Loucy (cell line): Measurements from ENCODE around the gene PAK4.

Source experiments
- H2AFZ ChIP-seq: fragments of 200-600 bp; sonication (generic); 2 replicates; pipeline ENCODE4 v1.6.0; 2016; ENCODE audit warnings: antibody characterized with exemption, mild to moderate bottlenecking, low read length, moderate library complexity
- H3F3A ChIP-seq: fragments of 200-600 bp; 2 replicates; pipeline ENCODE4 v1.6.0; 2016; ENCODE audit warnings: antibody characterized with exemption, low read depth, mild to moderate bottlenecking
- H3K27me3 ChIP-seq: fragments of 200-600 bp; sonication (generic); 2 replicates; pipeline ENCODE4 v1.6.1; 2014; ENCODE audit warnings: low read length, mild to moderate bottlenecking; ENCODE audit not compliant: insufficient read depth, poor library complexity, severe bottlenecking
- H3K36me3 ChIP-seq: fragments of 200-600 bp; sonication (generic); 2 replicates; pipeline ENCODE4 v1.6.1; 2016; ENCODE audit warnings: low read length; ENCODE audit not compliant: insufficient read depth
- H3K4me1 ChIP-seq: fragments of 200-600 bp; sonication (generic); 2 replicates; pipeline ENCODE4 v1.5.1; 2014; ENCODE audit warnings: low read length, mild to moderate bottlenecking; ENCODE audit not compliant: insufficient read depth, poor library complexity, severe bottlenecking
- H3K4me2 ChIP-seq: fragments of 200-600 bp; sonication (generic); 2 replicates; pipeline ENCODE4 v1.6.0; 2014; ENCODE audit warnings: antibody characterized with exemption, low read length, low read depth, mild to moderate bottlenecking; ENCODE audit not compliant: poor library complexity, severe bottlenecking
- H3K4me3 ChIP-seq: fragments of 200-600 bp; sonication (generic); 2 replicates; pipeline ENCODE4 v1.5.1; 2014; ENCODE audit warnings: low read length, mild to moderate bottlenecking, mixed read lengths; ENCODE audit not compliant: poor library complexity, severe bottlenecking
- H3K79me2 ChIP-seq: fragments of 200-600 bp; sonication (generic); 2 replicates; pipeline ENCODE4 v1.6.1; 2014; ENCODE audit warnings: low read length; ENCODE audit not compliant: insufficient read depth
- H3K9ac ChIP-seq: fragments of 200-600 bp; sonication (generic); 2 replicates; pipeline ENCODE4 v1.6.0; 2014; ENCODE audit warnings: mild to moderate bottlenecking, low read depth, low read length, moderate library complexity; ENCODE audit not compliant: poor library complexity, severe bottlenecking
- H3K9me2 ChIP-seq: fragments of 200-600 bp; sonication (generic); replicated peaks from 2 replicates; pipeline ENCODE4 v1.6.1; 2016; ENCODE audit warnings: low read depth, low read length, mixed read lengths
- H3K9me3 ChIP-seq: fragments of 200-600 bp; sonication (generic); 2 replicates; pipeline ENCODE4 v1.6.1; 2014; ENCODE audit warnings: mild to moderate bottlenecking, antibody characterized with exemption, low read length, low read depth; ENCODE audit not compliant: insufficient read depth
- H4K20me1 ChIP-seq: fragments of 200-600 bp; sonication (generic); 2 replicates; pipeline ENCODE4 v1.6.0; 2014; ENCODE audit warnings: antibody characterized with exemption, low read length, mild to moderate bottlenecking; ENCODE audit not compliant: insufficient read depth, poor library complexity, severe bottlenecking
- CTCF ChIP-seq: fragments of 200-600 bp; sonication (generic); conservative IDR thresholded peaks from 2 replicates; pipeline ENCODE4 v1.5.1; 2014; ENCODE audit warnings: mild to moderate bottlenecking, antibody characterized with exemption, low read length
- EZH2phosphoT487 ChIP-seq: fragments of 200-600 bp; IDR thresholded peaks from 2 replicates; pipeline ENCODE4 v1.6.1; 2018; ENCODE audit warnings: antibody characterized with exemption, mild to moderate bottlenecking, moderate library complexity, borderline replicate concordance

PAK4 gene

GRCh38 chr19:39154100-39154628, 28.6 kb downstream of the PAK4 start:
- H3K4me2 ChIP-seq, result no peak overlapping the region
- no peaks in the 10 kb centered on the region for H3K27me3 ChIP-seq
- no peaks in the 10 kb centered on the region for H3K9me3 ChIP-seq
- peaks cover 64% of the 10 kb centered on the region for H3K79me2 ChIP-seq
- peaks cover 2% of the 10 kb centered on the region; the same call in 1 of the 2 replicates for H3K36me3 ChIP-seq
- H4K20me1 ChIP-seq, result peaks cover 21% of the 10 kb centered on the region
- H3K9ac ChIP-seq, result no peak overlapping the region
- no peaks in the 10 kb centered on the region for H3K9me2 ChIP-seq
- H3K4me1 ChIP-seq, result peaks cover 21% of the 10 kb centered on the region
- no peak overlapping the region for H3K4me3 ChIP-seq
- TF ChIP-seq CTCF (no peak), EZH2phosphoT487 (no peak)
- H3F3A ChIP-seq, result no peaks in the 10 kb centered on the region
- H2AFZ ChIP-seq, result no peak overlapping the region

- Histone ChIP-seq H4K20me1 (peaks cover 21% of the 10 kb centered on the region), H3K36me3 (no peaks in the 10 kb centered on the region), H3K9ac (no peak overlapping the region), H3K9me2 (no peaks in the 10 kb centered on the region), H3K4me3 (no peak overlapping the region), H3K27me3 (no peaks in the 10 kb centered on the region), H3K9me3 (no peaks in the 10 kb centered on the region), H3K79me2 (peaks cover 64% of the 10 kb centered on the region), H3K4me2 (no peak overlapping the region), H3F3A (no peaks in the 10 kb centered on the region), H3K4me1 (peaks cover 21% of the 10 kb centered on the region), H2AFZ (no peak overlapping the region)
- TF ChIP-seq CTCF, result no peak
- TF ChIP-seq EZH2phosphoT487, result no peak
Observed at GRCh38 chr19:39154629-39155100, 29.1 kb downstream of the PAK4 start.

- no peak overlapping the region for H3K4me2 ChIP-seq
- no peak overlapping the region for H2AFZ ChIP-seq
- no peaks in the 10 kb centered on the region for H3K9me2 ChIP-seq
- H3K4me3 ChIP-seq, result no peak overlapping the region
- H4K20me1 ChIP-seq, result peaks cover 21% of the 10 kb centered on the region
- no peaks in the 10 kb centered on the region for H3K36me3 ChIP-seq
- no peaks in the 10 kb centered on the region for H3K9me3 ChIP-seq
- no peak for TF ChIP-seq EZH2phosphoT487
- no peak for TF ChIP-seq CTCF
- H3K4me1 ChIP-seq, result peaks cover 21% of the 10 kb centered on the region
- H3K27me3 ChIP-seq, result no peaks in the 10 kb centered on the region
- peaks cover 66% of the 10 kb centered on the region for H3K79me2 ChIP-seq
- H3F3A ChIP-seq, result no peaks in the 10 kb centered on the region
- H3K9ac ChIP-seq, result no peak overlapping the region
Observed at GRCh38 chr19:39155114-39155700, 29.6 kb downstream of the PAK4 start.
